IMR-90 (cell line): ENCODE results near the gene MGLL. TPM values are rescaled to one million over a fixed set of nuclear protein-coding genes. Genes with fewer than 3 reads are reported as not detected.

Experiments
- ATAC-seq: fragments of 200-7000 bp; cut with Tn5 transposase; 2 replicates; pipeline ENCODE4 v1.9.1; 2020; ENCODE audit warnings: low read depth, mild to moderate bottlenecking, moderate library complexity
- BruUV-seq: library from RNA; stranded (reverse); fragments of 400-500 nt; replicated peaks from 2 replicates; lab custom pipeline; 2021; lab: Mats Ljungman, UMichigan
- CTCF ChIA-PET: fragments of 300-600 bp; formaldehyde crosslinking; extraction: SDS; loops from one replicate; lab custom pipeline; 2021; ENCODE audit warnings: antibody characterized with exemption; lab: Yijun Ruan, JAX
- POLR2A ChIA-PET: fragments of 300-600 bp; sonication (Branson Sonifier 250); formaldehyde crosslinking; loops from one replicate; lab custom pipeline; 2022; ENCODE audit warnings: antibody characterized with exemption; ENCODE audit not compliant: unreplicated experiment; lab: Charles Lee
- DNase-seq: peaks from one replicate; pipeline ENCODE4 v3.0.0; 2013
- H2AFZ ChIP-seq: replicated peaks from 2 replicates; pipeline ENCODE3; 2013; ENCODE audit warnings: low read length, mild to moderate bottlenecking; ENCODE audit not compliant: poor library complexity
- H2AK5ac ChIP-seq: 2 replicates; pipeline ENCODE4 v1.6.1; 2013; ENCODE audit warnings: low read depth, low read length, inconsistent platforms
- H2AK9ac ChIP-seq: replicated peaks from 2 replicates; pipeline ENCODE3; 2013; ENCODE audit warnings: mild to moderate bottlenecking, low read depth, low read length, moderate library complexity; ENCODE audit not compliant: poor library complexity
- H2BK120ac ChIP-seq: 2 replicates; pipeline ENCODE4 v1.6.1; 2013; ENCODE audit warnings: low read depth, low read length, inconsistent platforms
- H2BK15ac ChIP-seq: 3 replicates; pipeline ENCODE4 v1.6.1; 2013; ENCODE audit warnings: low read depth, low read length, inconsistent platforms
- H2BK20ac ChIP-seq: 2 replicates; pipeline ENCODE4 v1.6.1; 2013; ENCODE audit warnings: low read depth, mild to moderate bottlenecking, inconsistent platforms, low read length, moderate library complexity
- H2BK5ac ChIP-seq: 2 replicates; pipeline ENCODE4 v1.6.1; 2013; ENCODE audit warnings: mild to moderate bottlenecking, low read depth, low read length, inconsistent platforms; ENCODE audit not compliant: poor library complexity, severe bottlenecking
- H3K14ac ChIP-seq: replicated peaks from 2 replicates; pipeline ENCODE4 v1.6.1; 2013; ENCODE audit warnings: low read depth, low read length, inconsistent platforms
- H3K18ac ChIP-seq: 2 replicates; pipeline ENCODE4 v1.6.1; 2013; ENCODE audit warnings: low read depth, low read length, control low read depth
- H3K23ac ChIP-seq: 2 replicates; pipeline ENCODE4 v1.6.1; 2013; ENCODE audit warnings: low read depth, low read length, inconsistent platforms
- H3K27ac ChIP-seq: 2 replicates; pipeline ENCODE4 v1.5.1; 2013; ENCODE audit warnings: mild to moderate bottlenecking, control low read depth, low read length; ENCODE audit not compliant: insufficient read depth
- H3K27me3 ChIP-seq: 2 replicates; pipeline ENCODE4 v1.6.1; 2013; ENCODE audit warnings: low read length; ENCODE audit not compliant: control insufficient read depth, insufficient read depth
- H3K36me3 ChIP-seq: 2 replicates; pipeline ENCODE4 v1.6.1; 2013; ENCODE audit warnings: low read length, mixed read lengths; ENCODE audit not compliant: control insufficient read depth, insufficient read depth
- H3K4ac ChIP-seq: 2 replicates; pipeline ENCODE4 v1.6.1; 2013; ENCODE audit warnings: low read depth, low read length, inconsistent platforms
- H3K4me1 ChIP-seq: 2 replicates; pipeline ENCODE4 v1.6.1; 2013; ENCODE audit warnings: low read length, mixed read lengths; ENCODE audit not compliant: control insufficient read depth, insufficient read depth
- H3K4me2 ChIP-seq: 2 replicates; pipeline ENCODE4 v1.6.1; 2013; ENCODE audit warnings: low read depth, mild to moderate bottlenecking, control low read depth, low read length, moderate library complexity
- H3K4me3 ChIP-seq: 2 replicates; pipeline ENCODE4 v1.5.1; 2013; ENCODE audit warnings: low read depth, mild to moderate bottlenecking, control low read depth, low read length, moderate library complexity; ENCODE audit not compliant: insufficient read depth
- H3K56ac ChIP-seq: 2 replicates; pipeline ENCODE4 v1.6.1; 2013; ENCODE audit warnings: low read length, inconsistent platforms; ENCODE audit not compliant: insufficient read depth; ENCODE audit errors: extremely low read depth
- H3K79me1 ChIP-seq, 2 experiments: 2 replicates each; pipeline ENCODE4 v1.6.1; 2013; ENCODE audit warnings: low read length in 2 of 2, inconsistent platforms in 1 of 2, low read depth in 1 of 2
- H3K9ac ChIP-seq: 2 replicates; pipeline ENCODE4 v1.6.1; 2013; ENCODE audit warnings: low read depth, low read length, control low read depth
- H3K9me1 ChIP-seq: 2 replicates; pipeline ENCODE4 v1.6.1; 2013; ENCODE audit warnings: low read length, inconsistent platforms; ENCODE audit not compliant: insufficient read depth
- H3K9me3 ChIP-seq: 2 replicates; pipeline ENCODE4 v1.6.1; 2013; ENCODE audit warnings: low read length; ENCODE audit not compliant: control insufficient read depth, insufficient read depth
- H4K20me1 ChIP-seq: 2 replicates; pipeline ENCODE4 v1.6.1; 2013; ENCODE audit warnings: low read length, inconsistent platforms; ENCODE audit not compliant: insufficient read depth
- H4K5ac ChIP-seq: 2 replicates; pipeline ENCODE4 v1.6.1; 2013; ENCODE audit warnings: mild to moderate bottlenecking, low read depth, low read length, control low read depth
- H4K8ac ChIP-seq, 2 experiments: 2 replicates each; pipeline ENCODE4 v1.6.1; 2013; ENCODE audit warnings: low read depth in 2 of 2, low read length in 2 of 2, control low read depth in 1 of 2, inconsistent platforms in 1 of 2
- H4K91ac ChIP-seq: 2 replicates; pipeline ENCODE4 v1.6.1; 2013; ENCODE audit warnings: low read depth, low read length, inconsistent platforms; ENCODE audit not compliant: insufficient read depth
- BHLHE40 ChIP-seq: fragments of 150-350 bp; IDR thresholded peaks from 2 replicates; pipeline ENCODE4 v1.6.1; 2016; ENCODE audit warnings: mild to moderate bottlenecking, low read depth, low read length
- CEBPB ChIP-seq: IDR thresholded peaks from 2 replicates; pipeline ENCODE4 v1.6.1; 2012; ENCODE audit warnings: low read depth, low read length, improper control_type of control experiment
- FOS ChIP-seq: fragments of 150-350 bp; IDR thresholded peaks from 2 replicates; pipeline ENCODE4 v1.6.1; 2016; ENCODE audit warnings: low read depth, low read length
- MXI1 ChIP-seq: IDR thresholded peaks from 2 replicates; pipeline ENCODE4 v1.6.1; 2012; ENCODE audit warnings: low read depth, mild to moderate bottlenecking, low read length, moderate library complexity, borderline replicate concordance
- NFE2L2 ChIP-seq: fragments of 150-350 bp; IDR thresholded peaks from 2 replicates; pipeline ENCODE4 v1.6.1; 2016; ENCODE audit warnings: low read depth, mild to moderate bottlenecking, low read length
- RCOR1 ChIP-seq: IDR thresholded peaks from 2 replicates; pipeline ENCODE4 v1.6.1; 2012; ENCODE audit warnings: mild to moderate bottlenecking, low read length, improper control_type of control experiment; ENCODE audit not compliant: insufficient replicate concordance
- USF2 ChIP-seq: fragments of 150-350 bp; IDR thresholded peaks from 2 replicates; pipeline ENCODE4 v1.6.1; 2017; ENCODE audit warnings: mild to moderate bottlenecking, antibody characterized with exemption, low read length, low read depth
- WGBS, 2 experiments: methylation state at CpG; one replicate each; pipeline versions ENCODE4 v1.1.5 to v1.1.7; 2013; ENCODE audit warnings: missing lambda C conversion rate in 2 of 2; ENCODE audit not compliant: insufficient read length in 1 of 2; ENCODE audit errors: extremely low coverage in 2 of 2; 5-methylcytosine and 5-hydroxymethylcytosine counted together
- dilution Hi-C: fragments of 300-500 bp; cut with HindIII; formaldehyde crosslinking; loops from one replicate; pipeline ENCODE4 v1.14.3; 2018; ENCODE audit warnings: low sequenced_read_pairs; ENCODE audit not compliant: unreplicated experiment
- in situ Hi-C: fragments of 300-500 bp; cut with MboI; formaldehyde crosslinking; loops from 3 replicates; pipeline ENCODE4 v1.14.3; 2019; ENCODE audit warnings: low sequenced_read_pairs, inconsistent platforms, mixed read lengths
- intact Hi-C: fragments of 100-400 bp; cut with micrococcal nuclease; formaldehyde crosslinking; loops from 2 replicates; pipeline ENCODE4 v1.10.0; 2022
- polyA plus RNA-seq, 3 experiments: library from polyadenylated mRNA; depleted of rRNA; stranded (reverse); fragments of >200 nt; gene quantifications; 2 replicates each; pipeline ENCODE4 v1.2.3, GENCODE V29; 2012; ENCODE audit warnings: low replicate concordance in 1 of 3
- total RNA-seq: library from RNA; depleted of rRNA; stranded (reverse); fragments of >200 nt; gene quantifications from 2 replicates; pipeline ENCODE4 v1.2.3, GENCODE V29; 2012

MGLL gene
- total and polyA plus RNA-seq, 2 of the 4 experiments (the other 2 are of a cell fraction) = 23.7 to 60.6 TPM

- no peaks in the 10 kb centered on the region for H3K9me3 ChIP-seq
- H2BK20ac ChIP-seq = peak overlapping the region; percentile 90
- H2BK15ac ChIP-seq = peak overlapping the region; percentile 93; the same call in 2 of the 3 replicates
- in situ Hi-C loops = no loop called here
- no peak for DNase-seq
- peak overlapping the region; percentile 73 for H4K5ac ChIP-seq
- dilution Hi-C loops = no loop called here
- ChIA-PET CTCF (interaction anchor here (1.6 to 1.9 kb wide), 3 partner anchors 73 to 127 kb away, joined by 3 to 6 read pairs (median 5); partner anchors contain the start of gene MGLL), POLR2A (no interaction called here)
- H4K91ac ChIP-seq = peak overlapping the region; percentile 94
- H3K27ac ChIP-seq = peak overlapping the region; percentile 88
- H3K23ac ChIP-seq = peak overlapping the region; percentile 72; the same call in 1 of the 2 replicates
- H3K4me2 ChIP-seq = no peak overlapping the region
- peak overlapping the region; percentile 72 for H3K14ac ChIP-seq
- H2AFZ ChIP-seq = peak overlapping the region; percentile 90
- peak overlapping the region; percentile 77 for H2BK120ac ChIP-seq
- no peaks in the 10 kb centered on the region for H3K27me3 ChIP-seq
- H3K9me1 ChIP-seq = peaks cover 30% of the 10 kb centered on the region
- peak overlapping the region; percentile 93 for H2AK9ac ChIP-seq
- ATAC-seq = no peak
- no peaks in the 10 kb centered on the region for H3K36me3 ChIP-seq
- peak overlapping the region; percentile 76 for H3K18ac ChIP-seq
- H3K4me3 ChIP-seq = no peak overlapping the region
- H3K56ac ChIP-seq = no peak overlapping the region
- no peak for TF ChIP-seq RCOR1
- no peak for TF ChIP-seq FOS
- peak; percentile 14; the same call in 1 of the 2 replicates for TF ChIP-seq USF2
- no peak for TF ChIP-seq MXI1
- no peak for TF ChIP-seq BHLHE40
- TF ChIP-seq CEBPB = no peak
- TF ChIP-seq NFE2L2 = no peak
- peak overlapping the region; percentile 94 for H2BK5ac ChIP-seq
- no peaks in the 10 kb centered on the region; the same call in 1 of the 2 replicates for H4K20me1 ChIP-seq
- H2AK5ac ChIP-seq = peak overlapping the region; percentile 88
- peaks cover 0 to 53% of the 10 kb centered on the region in 2 experiments; a peak in 2 of 4 replicates for H3K79me1 ChIP-seq
- H3K9ac ChIP-seq = peak overlapping the region; percentile 18
- peak overlapping the region; percentile 96 for H3K4ac ChIP-seq
- H4K8ac ChIP-seq = peak overlapping the region; percentile 71 to 97; a peak in 3 of 4 replicates
- intact Hi-C loops = no loop called here
- peaks cover 32% of the 10 kb centered on the region for H3K4me1 ChIP-seq
- BruUV-seq = no TSS peak
- 100% methylated on average over 1 of the region's 3 CpGs; no CpG with 5 or more reads in 1 of the 2 experiments for WGBS, 2 experiments
These were observed 124.0 kb downstream of the MGLL start for GRCh38 chr3:127698286-127698685.
